HG03064 (cell line): Measurements from ENCODE around the gene CCL7.
"Not testable (repeated sequence)": the region's sequence is repeated elsewhere in the genome, so short reads cannot be mapped to it uniquely, and the experiment has no call there.

Source experiments
- ATAC-seq: cut with Tn5 transposase; IDR thresholded peaks from one replicate; pipeline ENCODE4 v1.9.1; 2021; ENCODE audit warnings: low read depth; ENCODE audit not compliant: unreplicated experiment

The CCL7 gene

DNA sequence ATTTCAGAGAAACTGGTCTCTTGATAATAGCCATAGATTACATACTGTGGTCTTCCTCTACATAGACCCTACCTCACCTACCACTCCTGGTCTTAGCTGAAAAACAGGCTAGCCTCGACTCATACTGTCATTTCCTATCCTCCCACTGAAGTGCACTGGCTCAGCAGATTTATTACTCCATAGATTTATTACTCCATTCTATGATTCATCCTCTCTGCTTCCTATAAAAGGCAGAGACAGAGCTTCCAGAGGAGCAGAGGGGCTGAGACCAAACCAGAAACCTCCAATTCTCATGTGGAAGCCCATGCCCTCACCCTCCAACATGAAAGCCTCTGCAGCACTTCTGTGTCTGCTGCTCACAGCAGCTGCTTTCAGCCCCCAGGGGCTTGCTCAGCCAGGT, at the start of gene CCL7:
CCL7 (plus strand) TSS at position 253 of the 400 bp plus-strand sequence; CDS start at position 323, 70 bp downstream.
- ATAC-seq = no peak

DNA sequence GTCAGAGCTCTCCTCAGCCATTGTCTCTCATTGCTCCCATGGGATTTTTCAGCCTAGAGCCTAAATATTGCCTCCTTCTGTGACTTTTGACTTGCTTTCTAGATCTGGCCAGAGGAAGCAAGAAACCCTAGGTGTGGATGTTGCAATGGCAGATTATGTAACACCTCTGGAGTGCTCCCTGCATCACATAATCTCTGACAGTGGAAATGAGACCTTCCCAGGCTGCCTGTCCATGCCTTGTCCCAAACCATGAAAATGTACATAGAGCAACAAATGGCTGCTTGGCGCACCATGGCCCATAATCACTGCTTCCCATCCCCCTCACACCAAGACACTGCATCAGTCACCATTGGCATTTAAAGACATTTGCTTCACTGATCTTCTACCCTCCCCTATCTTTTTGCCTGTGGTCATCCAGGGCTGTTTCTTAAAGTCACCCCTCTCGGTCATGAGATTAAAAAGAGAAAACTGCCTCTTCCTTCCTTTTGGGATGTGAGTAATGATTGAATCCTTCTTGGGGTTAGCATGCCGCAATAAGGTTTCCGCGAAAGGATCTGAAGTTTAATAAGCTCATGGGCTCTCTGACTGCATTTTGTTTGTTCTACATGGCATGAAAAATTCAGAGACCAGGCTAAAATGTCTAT, 49.1 kb upstream of the CCL7 start:
- no peak for ATAC-seq

DNA sequence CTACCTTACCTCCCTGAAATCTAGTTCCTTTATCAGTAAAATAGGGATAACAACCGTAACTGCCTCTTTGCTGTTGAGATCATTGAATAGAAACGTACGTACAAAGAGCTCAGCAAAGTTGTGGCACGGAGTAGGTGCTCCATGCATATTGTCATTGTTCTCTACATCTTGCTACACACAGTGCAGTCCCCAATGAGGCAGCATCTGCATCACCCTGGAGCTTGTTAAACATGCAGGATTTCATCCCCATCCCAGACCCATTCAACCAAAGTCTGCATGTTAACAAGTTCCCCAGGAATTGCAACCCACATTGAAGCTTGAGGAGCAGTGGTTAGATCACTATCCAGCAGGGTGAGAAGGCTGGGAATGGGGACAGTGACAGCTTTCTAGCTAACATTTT, 48.6 kb upstream of the CCL7 start:
- ATAC-seq = no peak

DNA sequence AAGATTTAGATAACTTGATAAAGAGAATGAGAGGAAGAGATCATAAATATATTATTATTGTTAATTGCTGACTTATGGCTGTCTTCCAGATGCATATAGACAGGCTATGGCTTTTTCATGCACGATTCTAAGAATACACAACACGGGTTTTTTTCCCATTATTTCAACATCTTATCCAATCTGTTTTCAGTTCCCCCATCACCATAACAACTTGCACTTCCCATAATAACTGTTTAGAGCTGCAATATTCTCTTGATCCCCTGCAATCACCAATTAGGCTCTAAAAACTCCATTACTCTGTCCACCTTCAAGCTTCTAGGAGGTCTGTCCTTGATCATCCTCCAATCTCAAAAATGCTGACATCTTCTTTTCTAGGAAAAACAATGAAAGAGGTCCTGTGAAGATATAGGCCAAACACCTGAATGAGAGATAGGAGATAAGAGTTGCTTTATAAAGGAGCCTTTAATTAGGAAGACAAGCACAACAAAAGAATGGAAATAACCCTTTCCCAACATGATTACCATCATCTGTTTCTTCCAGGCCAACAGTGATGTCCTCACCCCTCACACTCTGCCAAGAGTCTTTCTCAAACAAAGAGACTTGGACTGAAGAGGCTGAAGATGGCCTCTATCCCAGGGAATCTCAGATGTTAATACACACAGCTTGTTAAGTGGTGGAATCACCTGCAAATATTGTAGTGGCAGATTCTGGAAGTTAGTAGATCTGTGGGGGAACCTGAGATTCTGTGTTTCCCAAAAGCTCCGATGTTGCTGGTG, 47.1 kb upstream of the CCL7 start:
- no peak for ATAC-seq

DNA sequence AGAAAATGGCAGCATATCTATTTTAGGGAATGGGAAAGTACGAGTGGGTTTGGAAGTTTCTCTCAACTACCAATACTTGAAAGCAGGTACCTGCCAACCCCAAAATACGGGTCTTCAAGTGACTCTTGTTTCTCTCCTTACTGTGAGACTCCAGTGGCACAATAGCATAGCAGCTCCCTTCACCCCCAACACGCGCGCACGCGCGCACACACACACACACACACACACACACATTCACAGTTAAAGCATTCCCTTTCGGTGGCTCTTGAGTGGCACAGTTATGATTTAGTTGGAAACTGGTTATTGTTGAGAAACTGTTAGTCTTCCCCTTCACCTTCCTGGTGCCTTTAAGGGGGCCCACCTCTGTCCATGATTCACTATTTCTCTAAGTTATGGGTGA, 45.0 kb upstream of the CCL7 start:
- ATAC-seq = no peak

DNA sequence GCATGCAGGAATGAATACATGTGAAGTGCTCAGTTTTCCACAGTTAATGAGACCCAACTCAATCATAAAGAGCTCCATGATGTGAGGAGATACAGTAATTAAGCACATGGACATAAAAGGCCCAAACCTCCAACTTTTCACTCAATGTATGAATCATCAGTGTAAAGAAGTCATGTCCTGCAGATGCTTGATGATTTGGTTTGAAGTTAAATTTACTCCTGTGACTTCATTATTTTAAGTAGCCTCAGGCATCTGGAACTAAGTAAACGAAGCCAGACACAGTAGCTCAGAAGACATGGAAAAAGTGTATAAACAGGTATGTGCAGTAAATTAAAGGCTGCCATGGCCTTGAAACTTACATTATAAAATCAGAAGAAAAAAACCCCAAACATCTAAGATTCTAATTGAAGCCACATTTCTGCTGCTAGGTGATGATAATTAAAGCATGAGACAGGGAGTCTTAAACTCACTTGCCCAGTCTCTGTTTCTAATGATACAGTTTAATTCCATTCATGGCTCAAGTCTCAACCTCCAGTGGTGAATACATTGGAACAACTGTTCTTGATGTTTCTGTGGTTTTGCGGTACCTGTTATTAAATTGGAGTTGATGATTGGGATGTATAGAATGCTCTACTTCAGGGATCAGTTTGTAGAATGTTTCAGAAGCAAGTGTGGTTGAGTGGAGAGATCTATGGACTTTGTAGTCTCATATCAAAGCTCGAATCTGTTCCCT, 43.8 kb upstream of the CCL7 start:
- ATAC-seq = no peak

DNA sequence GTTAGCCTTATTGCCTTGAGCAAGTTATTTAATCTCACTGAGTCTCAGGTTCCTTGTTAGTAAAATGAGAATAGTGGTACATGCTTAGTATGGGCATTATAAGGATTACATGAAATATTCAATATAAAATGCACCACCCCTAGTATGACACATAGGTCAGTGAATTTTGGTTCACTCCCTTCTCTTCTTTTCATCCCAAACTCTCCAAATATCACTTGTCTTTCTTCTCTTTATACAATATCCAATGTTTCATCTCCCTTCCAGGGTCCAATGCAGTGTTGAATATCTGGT, 43.3 kb upstream of the CCL7 start:
- ATAC-seq = no peak

DNA sequence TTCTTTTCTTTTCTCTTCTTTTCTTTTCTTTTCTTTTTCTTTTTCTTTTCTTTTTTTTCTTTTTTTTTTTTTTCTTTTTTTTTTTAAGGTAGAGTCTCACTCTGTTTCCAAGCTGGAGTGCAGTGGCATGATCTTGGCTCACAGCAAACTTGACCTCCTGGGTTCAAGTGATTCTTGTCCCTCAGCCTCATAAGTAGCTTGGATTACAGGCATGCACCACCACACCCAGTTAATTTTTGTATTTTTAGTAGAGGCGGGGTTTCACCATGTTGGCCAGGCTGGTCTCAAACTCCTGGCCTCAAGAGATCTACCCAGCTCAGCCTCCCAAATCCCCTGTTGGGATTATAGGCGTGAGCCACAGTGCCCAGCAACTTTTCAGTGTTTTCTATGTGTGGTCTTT, 42.7 kb upstream of the CCL7 start:
- ATAC-seq = not testable (repeated sequence)

DNA sequence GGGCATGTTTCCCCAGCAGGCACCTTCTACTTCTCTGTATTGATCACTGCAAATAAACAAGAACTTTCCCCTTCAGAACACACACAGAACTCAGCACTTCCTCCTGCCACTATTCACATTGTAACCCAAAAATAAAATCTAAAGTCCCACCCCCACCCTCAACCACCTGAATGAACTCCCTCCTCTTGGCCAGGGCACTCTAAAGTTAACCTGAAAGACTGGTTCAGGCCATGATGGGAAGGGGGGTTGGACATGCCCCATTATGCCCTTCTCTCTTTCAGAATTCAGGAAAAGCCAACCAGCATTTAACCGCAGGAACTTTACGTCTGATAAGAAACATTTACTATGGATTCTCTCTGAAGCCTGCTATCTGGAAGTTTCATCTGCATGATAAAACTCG, 42.3 kb upstream of the CCL7 start:
- ATAC-seq = no peak

DNA sequence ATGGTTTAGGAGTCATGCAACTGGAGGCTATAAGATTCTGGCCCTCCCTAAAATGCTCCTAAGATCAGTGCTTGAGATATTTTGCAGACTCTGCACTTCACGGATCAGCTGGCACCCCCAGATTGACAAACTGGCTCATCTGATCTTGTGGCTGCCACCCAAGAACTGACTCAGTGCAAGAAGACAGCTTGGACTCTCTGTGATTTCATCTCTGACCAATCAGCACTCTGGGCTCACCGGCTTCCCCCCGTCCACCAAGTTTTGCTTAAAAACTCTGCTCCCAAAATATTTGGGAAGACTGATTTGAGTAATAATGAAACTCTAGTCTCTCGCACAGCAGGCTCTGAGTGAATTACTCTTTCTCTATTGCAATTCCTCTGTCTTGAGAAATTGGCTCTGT, 41.2 kb upstream of the CCL7 start:
- no peak for ATAC-seq

DNA sequence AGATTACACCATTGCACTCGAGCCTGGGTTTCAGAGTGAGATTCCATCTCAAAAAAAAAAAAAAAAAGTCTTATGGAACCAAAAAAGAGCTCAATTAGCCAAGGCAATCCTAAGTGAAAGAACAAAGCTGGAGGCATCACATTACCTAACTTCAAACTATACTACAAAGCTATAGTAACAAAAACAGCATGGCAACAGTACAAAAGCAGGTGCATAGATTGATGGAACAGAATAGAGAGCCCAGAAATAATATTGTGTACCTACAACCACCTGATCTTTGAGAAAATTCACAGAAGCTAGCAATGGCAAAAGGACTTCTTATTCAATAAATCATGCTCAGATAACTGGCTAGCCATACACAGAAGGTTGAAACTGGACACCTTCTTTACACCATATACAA, 39.7 kb upstream of the CCL7 start:
- no peak for ATAC-seq

DNA sequence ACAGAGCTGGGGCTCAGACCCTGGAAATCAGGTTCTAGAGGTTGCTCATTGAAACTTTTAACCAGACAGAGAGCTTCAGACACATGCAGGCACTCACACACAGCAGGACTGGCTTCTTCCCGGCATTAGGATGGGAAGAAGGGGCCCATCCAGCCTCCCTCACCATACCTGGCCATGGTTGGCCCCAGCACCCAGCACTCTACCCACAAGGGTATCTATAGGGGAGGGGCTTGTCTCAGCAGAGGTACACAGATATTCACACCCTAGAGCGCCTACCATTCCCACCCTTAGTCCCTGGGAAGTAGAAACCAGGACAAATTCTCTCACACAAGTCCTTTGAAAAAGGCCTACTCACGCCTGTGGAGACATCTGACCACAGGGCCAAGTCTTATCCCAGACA, 35.4 kb upstream of the CCL7 start:
- no peak for ATAC-seq

DNA sequence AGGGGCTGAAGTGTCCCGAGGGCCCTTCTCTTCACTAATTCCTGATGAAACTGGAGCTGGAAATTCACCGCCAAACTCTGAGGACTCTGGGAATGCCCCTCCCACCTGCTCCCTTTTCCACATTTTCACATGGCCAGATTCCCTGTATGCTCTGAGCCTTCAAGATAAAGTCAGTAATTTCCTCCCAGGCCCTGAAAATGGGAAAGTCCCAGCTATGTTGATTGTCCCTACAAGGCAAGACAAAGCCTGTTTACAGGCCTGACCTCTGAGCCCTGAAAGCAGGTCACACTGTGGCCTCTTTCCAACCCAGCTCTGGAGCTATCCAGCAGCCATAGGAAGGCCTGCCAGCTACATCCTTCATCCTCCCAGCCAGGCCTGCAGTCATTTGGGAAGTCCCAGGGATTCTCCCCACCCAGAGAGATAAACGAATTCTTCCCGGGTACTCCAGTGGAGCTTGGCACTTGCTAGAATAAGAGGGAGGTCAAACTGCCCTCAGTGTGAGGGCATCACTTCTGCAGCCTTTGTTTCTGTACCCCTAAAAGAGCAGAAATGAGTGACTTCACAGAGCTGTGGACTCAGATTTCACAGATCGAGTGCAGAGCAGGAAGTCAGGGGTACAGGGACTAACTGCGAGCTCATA, 34.5 kb upstream of the CCL7 start:
- ATAC-seq = no peak

DNA sequence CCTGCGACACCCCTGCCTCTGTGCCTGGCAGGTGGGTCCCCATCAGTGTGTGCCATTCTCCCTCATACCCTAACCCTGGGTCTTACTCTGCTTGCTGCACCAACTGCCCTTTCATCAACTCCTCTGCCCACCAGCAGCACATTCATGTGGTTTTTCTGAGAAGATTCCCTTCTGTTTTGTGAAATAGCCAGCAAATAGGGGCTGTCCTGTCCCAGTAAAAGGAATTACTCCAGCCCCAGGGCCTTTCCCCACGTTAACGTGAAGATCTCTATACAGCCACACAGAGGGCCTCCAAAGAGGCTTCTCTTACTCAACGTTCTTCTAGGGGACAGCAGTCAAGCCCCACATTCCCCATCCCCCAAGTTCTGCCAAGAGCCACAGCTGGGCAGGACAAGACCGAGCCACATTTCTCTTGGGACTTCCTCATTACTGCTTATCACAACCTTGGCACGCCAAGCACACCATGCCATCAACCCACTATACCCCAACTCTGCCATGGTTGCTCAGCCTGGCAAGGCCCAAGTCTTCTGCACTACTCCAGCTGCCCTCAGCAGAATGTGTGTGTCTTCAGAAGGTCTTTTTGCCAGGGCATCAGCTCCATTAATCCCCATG, 33.6 kb upstream of the CCL7 start:
- ATAC-seq = no peak

DNA sequence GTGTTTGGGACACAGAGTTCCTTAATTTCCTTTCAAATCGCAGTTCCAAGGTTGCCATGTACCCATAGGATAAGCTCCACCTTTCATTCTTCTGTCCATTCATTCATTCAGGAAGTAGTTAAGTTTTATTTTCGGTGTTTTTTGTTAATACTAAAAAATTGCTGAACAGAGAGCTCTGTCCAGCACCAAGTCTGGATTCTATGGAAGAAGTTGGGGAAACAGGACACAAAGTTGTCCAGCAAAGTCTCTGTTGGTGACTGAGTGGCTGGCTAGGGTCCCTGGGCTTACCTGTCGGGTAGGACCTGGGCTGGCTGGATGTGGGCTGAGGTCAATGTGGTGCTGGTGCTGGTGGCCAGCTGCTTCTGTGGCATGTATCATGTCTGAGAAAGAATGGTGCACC, 32.6 kb upstream of the CCL7 start:
- ATAC-seq = no peak

DNA sequence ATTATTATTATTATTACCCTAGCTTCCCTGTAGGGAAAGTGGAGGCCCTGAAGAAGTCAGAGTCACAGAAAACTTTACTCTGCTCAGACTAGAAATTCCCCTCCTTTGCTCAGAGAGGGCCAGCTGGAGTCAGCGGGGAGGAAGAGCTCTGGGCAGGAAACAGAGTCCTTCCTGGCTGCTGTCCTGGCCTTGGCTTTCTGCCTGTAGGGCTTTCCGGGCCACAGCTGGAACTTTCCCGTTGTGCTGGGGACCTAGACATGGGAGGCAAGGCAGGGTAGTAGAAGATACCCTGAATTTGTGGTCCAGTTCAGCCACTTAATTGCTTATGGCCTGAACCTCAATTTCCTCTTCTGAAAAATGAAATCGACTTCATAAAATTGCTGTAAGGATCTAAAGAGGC, 29.0 kb upstream of the CCL7 start:
- no peak for ATAC-seq

DNA sequence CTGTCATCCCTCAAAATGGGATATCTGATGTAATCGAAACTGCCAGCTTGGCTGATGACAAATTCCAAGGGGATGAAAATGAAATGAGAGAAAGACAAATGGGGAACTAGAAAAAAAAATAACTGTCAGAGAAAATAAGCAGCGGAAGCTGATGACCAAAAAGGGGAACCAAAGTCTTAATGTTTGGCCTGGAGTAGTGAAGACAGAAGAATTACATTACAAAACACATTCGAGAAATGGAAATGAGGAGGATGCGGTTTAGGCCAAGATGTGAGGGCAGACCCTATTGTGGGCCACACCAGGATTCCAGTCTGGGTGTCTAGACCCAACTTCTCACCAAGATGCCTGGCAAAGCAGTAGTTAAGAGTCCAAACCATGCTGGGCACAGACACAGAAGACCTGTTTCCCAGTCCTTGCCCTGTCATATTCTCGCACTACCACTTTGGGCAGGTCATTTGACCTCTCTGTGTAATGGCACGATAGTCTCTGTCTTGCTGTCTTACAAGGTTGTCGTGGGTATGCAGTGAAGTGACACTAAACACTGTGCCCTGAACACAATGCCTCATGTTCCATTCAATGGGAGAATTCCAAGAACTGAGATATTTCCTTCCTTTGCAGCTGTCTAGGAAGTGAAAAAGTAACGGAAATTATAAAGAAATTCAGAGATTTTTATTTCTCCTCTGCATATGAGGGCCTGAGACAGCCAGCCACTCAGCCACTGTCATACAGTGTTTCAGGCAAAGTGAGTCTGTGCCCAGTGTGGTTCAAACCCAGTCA, 27.2 kb upstream of the CCL7 start:
- ATAC-seq = no peak

DNA sequence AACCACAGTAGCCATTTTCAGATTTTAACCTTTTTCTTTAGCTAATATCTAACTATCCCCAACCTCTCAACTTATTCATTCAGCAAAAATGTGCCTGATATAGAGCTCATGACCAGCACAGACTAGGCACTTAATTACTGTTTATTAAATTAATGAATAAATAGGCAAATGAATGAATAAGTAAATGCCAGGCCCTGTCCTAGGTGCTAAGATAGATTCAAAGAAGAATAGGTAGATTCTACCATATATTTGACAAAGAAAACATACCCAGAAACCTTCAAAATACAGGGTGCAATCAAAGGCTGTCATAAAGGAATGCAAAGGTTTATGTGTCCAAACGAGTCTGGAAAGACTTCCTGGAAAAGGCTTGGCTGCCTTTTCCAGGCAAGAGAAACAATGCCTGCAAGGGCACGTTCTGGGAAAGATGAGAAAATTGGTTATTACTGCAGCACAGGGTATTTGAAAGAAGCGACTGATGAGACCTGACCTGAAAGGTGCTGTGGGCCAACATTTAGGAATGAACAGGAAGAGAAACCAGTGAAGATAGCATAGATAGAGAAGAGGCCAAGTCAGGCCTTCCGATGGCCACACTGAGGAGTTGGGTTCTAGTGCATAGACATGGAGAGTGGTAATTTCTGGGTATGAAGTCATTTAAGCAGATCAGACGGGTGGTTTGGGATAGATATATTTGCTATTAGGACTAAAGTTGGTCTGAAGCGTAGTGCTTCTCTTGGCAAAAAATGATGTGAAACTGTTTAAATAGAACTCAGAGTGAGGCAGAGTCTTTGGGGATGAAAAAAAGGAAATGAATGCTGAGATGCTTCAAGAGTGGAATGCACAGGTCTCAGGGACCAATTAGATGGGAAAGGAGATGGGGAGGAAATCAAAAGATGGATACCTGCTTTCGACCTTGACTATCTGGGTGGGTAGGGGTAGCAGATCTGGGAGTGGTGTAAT, 26.4 kb upstream of the CCL7 start:
- ATAC-seq = no peak

DNA sequence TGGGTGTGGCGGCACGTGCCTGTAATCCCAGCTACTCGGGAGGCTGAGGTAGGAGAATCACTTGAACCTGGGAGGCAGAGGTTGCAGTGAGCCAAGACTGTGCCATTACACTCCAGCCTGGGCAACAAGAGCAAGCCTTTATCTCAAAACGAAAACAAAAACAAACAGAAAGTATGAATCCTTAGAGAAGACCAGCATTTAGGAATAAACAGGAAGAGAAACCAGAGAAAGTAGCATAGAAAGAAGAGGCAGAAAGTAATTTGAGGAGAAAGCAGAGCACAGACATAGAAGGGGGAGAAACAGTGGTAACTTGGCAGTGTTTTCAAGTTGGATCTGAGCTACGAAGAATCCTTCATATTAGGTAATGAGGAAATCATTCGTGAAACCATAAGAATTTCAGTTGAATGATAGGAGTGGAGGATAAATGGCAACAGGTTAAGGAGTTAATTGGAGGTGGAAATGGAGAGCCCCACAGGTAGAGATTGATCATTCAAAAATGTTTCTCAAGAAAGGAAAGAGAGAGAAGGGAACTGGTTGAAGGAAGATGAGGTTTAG, 24.6 kb upstream of the CCL7 start:
- ATAC-seq = no peak
